ENCODE data around the gene SH2D2A.

Gene SH2D2A

DNA sequence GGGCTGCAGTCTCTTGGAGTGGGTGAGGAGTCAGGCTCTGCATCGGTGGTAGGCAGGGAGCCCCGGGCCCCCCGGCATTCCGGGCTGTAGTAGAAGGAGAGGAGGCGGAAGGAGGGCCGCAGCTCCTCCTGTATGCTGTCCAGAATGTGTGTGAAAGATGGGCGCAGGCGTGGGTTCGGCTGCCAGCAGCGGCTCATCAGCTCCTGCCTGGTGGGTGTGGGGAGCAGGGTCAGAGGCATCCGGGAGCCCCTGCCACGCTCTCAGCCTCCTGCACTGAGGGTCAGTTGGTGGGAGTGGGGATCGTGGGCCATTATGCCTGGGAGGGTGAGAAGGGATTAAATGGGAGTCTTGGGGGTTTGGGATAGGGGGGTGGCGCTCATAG lies 24.2 kb upstream of the SH2D2A start:
- H3K4me1 ChIP-seq (ENCODE audit: control insufficient read depth in 2 of 2, insufficient read depth in 2 of 2, low read length in 2 of 2) = no peaks in the 10 kb centered on the region
- H3K27ac ChIP-seq (ENCODE audit: low read depth in 2 of 2, low read length in 2 of 2) = no peak overlapping the region
- peaks cover 20 to 32% of the 10 kb centered on the region in 2 donors for H3K27me3 ChIP-seq (ENCODE audit: control insufficient read depth in 2 of 2, insufficient read depth in 2 of 2, low read length in 2 of 2)
- no peaks in the 10 kb centered on the region for H3K9me3 ChIP-seq (ENCODE audit: control insufficient read depth in 2 of 2, low read length in 2 of 2)
- H3K4me3 ChIP-seq (ENCODE audit: low read length in 2 of 2) = no peak overlapping the region
- H3K36me3 ChIP-seq (ENCODE audit: control insufficient read depth in 2 of 2, insufficient read depth in 2 of 2, low read length in 2 of 2) = no peaks in the 10 kb centered on the region
- no peak overlapping the region for H3K9ac ChIP-seq (ENCODE audit: low read depth in 1 of 2, low read length in 2 of 2)

GRCh38 chr1:156840186-156840897 lies 23.7 kb upstream of the SH2D2A start:
- Histone ChIP-seq H3K9me3 (ENCODE audit: control insufficient read depth in 2 of 2, low read length in 2 of 2) (no peaks in the 10 kb centered on the region), H3K36me3 (ENCODE audit: control insufficient read depth in 2 of 2, insufficient read depth in 2 of 2, low read length in 2 of 2) (no peaks in the 10 kb centered on the region), H3K4me1 (ENCODE audit: control insufficient read depth in 2 of 2, insufficient read depth in 2 of 2, low read length in 2 of 2) (no peaks in the 10 kb centered on the region), H3K4me3 (ENCODE audit: low read length in 2 of 2) (no peak overlapping the region), H3K27ac (ENCODE audit: low read depth in 2 of 2, low read length in 2 of 2) (no peak overlapping the region), H3K9ac (ENCODE audit: low read depth in 1 of 2, low read length in 2 of 2) (no peak overlapping the region), H3K27me3 (ENCODE audit: control insufficient read depth in 2 of 2, insufficient read depth in 2 of 2, low read length in 2 of 2) (peaks cover 20 to 36% of the 10 kb centered on the region in 2 donors)

DNA sequence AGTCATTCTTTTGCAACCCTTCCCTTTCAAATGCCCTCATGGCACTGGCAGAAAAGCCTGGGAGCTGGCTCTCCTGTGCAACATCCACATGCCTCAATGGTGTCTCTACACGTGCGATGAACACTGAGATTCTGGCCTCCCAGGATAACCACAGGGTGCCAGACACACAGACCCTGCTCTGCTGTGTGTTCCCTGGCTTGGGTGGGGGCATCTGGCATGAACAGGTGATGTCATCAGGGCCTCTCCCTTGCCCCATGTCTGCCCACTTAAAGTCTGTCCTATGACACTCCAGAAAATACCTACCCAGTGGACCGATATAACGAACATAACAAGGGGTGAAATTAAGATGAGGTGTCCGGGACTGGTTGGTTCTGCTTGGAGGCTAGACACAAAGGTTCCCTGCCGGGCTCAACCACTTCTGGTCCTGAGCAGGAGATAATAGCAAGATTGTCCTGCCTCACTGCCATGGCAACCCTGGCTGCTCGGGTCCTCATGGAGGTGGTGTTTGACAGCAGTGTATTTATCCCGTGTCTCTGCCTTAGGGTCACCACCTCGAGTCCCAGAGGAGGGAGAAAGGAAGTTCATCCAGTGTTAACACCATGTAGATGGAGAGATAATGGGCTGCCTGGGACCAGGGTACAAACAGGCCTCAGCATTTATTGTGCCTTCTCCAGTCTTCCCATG lies 22.9 kb upstream of the SH2D2A start:
- H3K4me3 ChIP-seq (ENCODE audit: low read length in 2 of 2) = no peak overlapping the region
- no peak overlapping the region for H3K27ac ChIP-seq (ENCODE audit: low read depth in 2 of 2, low read length in 2 of 2)
- H3K4me1 ChIP-seq (ENCODE audit: control insufficient read depth in 2 of 2, insufficient read depth in 2 of 2, low read length in 2 of 2) = no peaks in the 10 kb centered on the region
- no peak overlapping the region for H3K9ac ChIP-seq (ENCODE audit: low read depth in 1 of 2, low read length in 2 of 2)
- H3K36me3 ChIP-seq (ENCODE audit: control insufficient read depth in 2 of 2, insufficient read depth in 2 of 2, low read length in 2 of 2) = no peaks in the 10 kb centered on the region
- no peaks in the 10 kb centered on the region for H3K9me3 ChIP-seq (ENCODE audit: control insufficient read depth in 2 of 2, low read length in 2 of 2)
- peaks cover 16 to 33% of the 10 kb centered on the region in 2 donors for H3K27me3 ChIP-seq (ENCODE audit: control insufficient read depth in 2 of 2, insufficient read depth in 2 of 2, low read length in 2 of 2)

DNA sequence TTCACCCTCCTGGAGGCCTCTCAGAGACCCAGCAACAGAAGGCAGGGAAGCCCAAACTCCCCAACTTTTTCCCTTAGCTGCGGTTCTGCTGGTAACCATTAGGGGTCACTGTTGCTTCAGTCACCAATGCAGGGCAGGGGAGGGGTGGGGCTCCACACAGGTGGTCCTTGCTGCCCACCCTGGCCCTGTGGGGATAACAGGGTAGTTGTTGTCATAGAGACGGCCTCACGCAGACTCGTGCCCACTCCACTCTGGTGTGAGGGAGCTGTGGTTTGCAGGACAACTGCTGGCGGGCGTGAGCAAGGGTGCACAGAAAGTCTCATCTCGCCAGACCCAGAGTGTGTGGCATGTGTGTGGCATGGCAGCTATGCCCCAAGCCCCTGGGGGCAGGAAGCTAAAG lies 22.3 kb upstream of the SH2D2A start:
- Histone ChIP-seq H3K27me3 (ENCODE audit: control insufficient read depth in 2 of 2, insufficient read depth in 2 of 2, low read length in 2 of 2) (peaks cover 11 to 33% of the 10 kb centered on the region in 2 donors), H3K36me3 (ENCODE audit: control insufficient read depth in 2 of 2, insufficient read depth in 2 of 2, low read length in 2 of 2) (no peaks in the 10 kb centered on the region), H3K4me1 (ENCODE audit: control insufficient read depth in 2 of 2, insufficient read depth in 2 of 2, low read length in 2 of 2) (no peaks in the 10 kb centered on the region), H3K4me3 (ENCODE audit: low read length in 2 of 2) (no peak overlapping the region), H3K9me3 (ENCODE audit: control insufficient read depth in 2 of 2, low read length in 2 of 2) (no peaks in the 10 kb centered on the region), H3K9ac (ENCODE audit: low read depth in 1 of 2, low read length in 2 of 2) (no peak overlapping the region), H3K27ac (ENCODE audit: low read depth in 2 of 2, low read length in 2 of 2) (no peak overlapping the region)

- H3K27me3 ChIP-seq (ENCODE audit: control insufficient read depth in 2 of 2, insufficient read depth in 2 of 2, low read length in 2 of 2) = peaks cover 13 to 24% of the 10 kb centered on the region in 2 donors
- no peaks in the 10 kb centered on the region for H3K36me3 ChIP-seq (ENCODE audit: control insufficient read depth in 2 of 2, insufficient read depth in 2 of 2, low read length in 2 of 2)
These were observed 20.2 kb upstream of the SH2D2A start for GRCh38 chr1:156836892-156837291.

GRCh38 chr1:156836041-156836654 lies 19.5 kb upstream of the SH2D2A start:
- no peaks in the 10 kb centered on the region for H3K9me3 ChIP-seq (ENCODE audit: control insufficient read depth in 2 of 2, low read length in 2 of 2)
- no peak overlapping the region for H3K4me3 ChIP-seq (ENCODE audit: low read length in 2 of 2)
- no peak overlapping the region for H3K9ac ChIP-seq (ENCODE audit: low read depth in 1 of 2, low read length in 2 of 2)
- no peaks in the 10 kb centered on the region for H3K36me3 ChIP-seq (ENCODE audit: control insufficient read depth in 2 of 2, insufficient read depth in 2 of 2, low read length in 2 of 2)
- H3K27me3 ChIP-seq (ENCODE audit: control insufficient read depth in 2 of 2, insufficient read depth in 2 of 2, low read length in 2 of 2) = peaks cover 16 to 24% of the 10 kb centered on the region in 2 donors
- no peak overlapping the region for H3K27ac ChIP-seq (ENCODE audit: low read depth in 2 of 2, low read length in 2 of 2)
- no peaks in the 10 kb centered on the region for H3K4me1 ChIP-seq (ENCODE audit: control insufficient read depth in 2 of 2, insufficient read depth in 2 of 2, low read length in 2 of 2)

More at GRCh38 chr1:156836892-156837291, 20.2 kb upstream of the SH2D2A start:
- Histone ChIP-seq H3K27ac (ENCODE audit: low read depth in 2 of 2, low read length in 2 of 2) (no peak overlapping the region), H3K4me1 (ENCODE audit: control insufficient read depth in 2 of 2, insufficient read depth in 2 of 2, low read length in 2 of 2) (no peaks in the 10 kb centered on the region), H3K9me3 (ENCODE audit: control insufficient read depth in 2 of 2, low read length in 2 of 2) (no peaks in the 10 kb centered on the region), H3K4me3 (ENCODE audit: low read length in 2 of 2) (no peak overlapping the region), H3K9ac (ENCODE audit: low read depth in 1 of 2, low read length in 2 of 2) (no peak overlapping the region)

- H3K36me3 ChIP-seq (ENCODE audit: control insufficient read depth in 2 of 2, insufficient read depth in 2 of 2, low read length in 2 of 2) = no peaks in the 10 kb centered on the region
- no peaks in the 10 kb centered on the region for H3K4me1 ChIP-seq (ENCODE audit: control insufficient read depth in 2 of 2, insufficient read depth in 2 of 2, low read length in 2 of 2)
- H3K9ac ChIP-seq (ENCODE audit: low read depth in 1 of 2, low read length in 2 of 2) = no peak overlapping the region
- no peak overlapping the region for H3K4me3 ChIP-seq (ENCODE audit: low read length in 2 of 2)
- H3K27ac ChIP-seq (ENCODE audit: low read depth in 2 of 2, low read length in 2 of 2) = no peak overlapping the region
- no peaks in the 10 kb centered on the region for H3K9me3 ChIP-seq (ENCODE audit: control insufficient read depth in 2 of 2, low read length in 2 of 2)
- H3K27me3 ChIP-seq (ENCODE audit: control insufficient read depth in 2 of 2, insufficient read depth in 2 of 2, low read length in 2 of 2) = peaks cover 16 to 21% of the 10 kb centered on the region in 2 donors
These were observed 17.7 kb upstream of the SH2D2A start for GRCh38 chr1:156834322-156834721.

DNA sequence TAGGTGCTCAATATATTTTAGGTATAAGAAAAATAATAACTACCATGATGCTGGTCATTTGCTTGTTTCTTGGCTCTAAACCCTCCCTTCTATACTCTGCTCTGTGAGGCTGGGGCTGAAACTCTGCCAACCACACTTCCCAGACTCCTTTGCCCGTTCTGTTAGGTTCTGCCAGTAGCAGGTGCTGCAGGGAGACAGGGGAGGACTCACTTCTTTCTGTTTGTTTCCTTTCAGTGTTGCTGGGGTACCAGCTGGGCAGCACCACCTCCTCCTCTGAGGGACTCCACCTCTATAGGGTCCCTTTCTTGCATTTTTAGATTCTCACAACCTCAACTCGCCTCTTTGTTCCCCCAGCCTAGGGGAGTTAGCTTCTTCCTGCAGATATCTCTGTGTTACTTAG lies 17.0 kb upstream of the SH2D2A start:
- Histone ChIP-seq H3K27ac (ENCODE audit: low read depth in 2 of 2, low read length in 2 of 2) (no peak overlapping the region), H3K4me1 (ENCODE audit: control insufficient read depth in 2 of 2, insufficient read depth in 2 of 2, low read length in 2 of 2) (no peaks in the 10 kb centered on the region), H3K9ac (ENCODE audit: low read depth in 1 of 2, low read length in 2 of 2) (no peak overlapping the region), H3K27me3 (ENCODE audit: control insufficient read depth in 2 of 2, insufficient read depth in 2 of 2, low read length in 2 of 2) (peaks cover 14 to 17% of the 10 kb centered on the region in 2 donors), H3K4me3 (ENCODE audit: low read length in 2 of 2) (no peak overlapping the region), H3K36me3 (ENCODE audit: control insufficient read depth in 2 of 2, insufficient read depth in 2 of 2, low read length in 2 of 2) (no peaks in the 10 kb centered on the region), H3K9me3 (ENCODE audit: control insufficient read depth in 2 of 2, low read length in 2 of 2) (no peaks in the 10 kb centered on the region)

GRCh38 chr1:156832434-156832833 lies 15.8 kb upstream of the SH2D2A start:
- Histone ChIP-seq H3K27ac (ENCODE audit: low read depth in 2 of 2, low read length in 2 of 2) (no peak overlapping the region), H3K4me3 (ENCODE audit: low read length in 2 of 2) (no peak overlapping the region), H3K4me1 (ENCODE audit: control insufficient read depth in 2 of 2, insufficient read depth in 2 of 2, low read length in 2 of 2) (no peaks in the 10 kb centered on the region), H3K27me3 (ENCODE audit: control insufficient read depth in 2 of 2, insufficient read depth in 2 of 2, low read length in 2 of 2) (peaks cover 17 to 18% of the 10 kb centered on the region in 2 donors), H3K9me3 (ENCODE audit: control insufficient read depth in 2 of 2, low read length in 2 of 2) (no peaks in the 10 kb centered on the region), H3K36me3 (ENCODE audit: control insufficient read depth in 2 of 2, insufficient read depth in 2 of 2, low read length in 2 of 2) (no peaks in the 10 kb centered on the region), H3K9ac (ENCODE audit: low read depth in 1 of 2, low read length in 2 of 2) (no peak overlapping the region)

GRCh38 chr1:156828400-156829124 lies 11.9 kb upstream of the SH2D2A start:
- no peak overlapping the region for H3K9ac ChIP-seq (ENCODE audit: low read depth in 1 of 2, low read length in 2 of 2)
- H3K4me3 ChIP-seq (ENCODE audit: low read length in 2 of 2) = no peak overlapping the region
- H3K4me1 ChIP-seq (ENCODE audit: control insufficient read depth in 2 of 2, insufficient read depth in 2 of 2, low read length in 2 of 2) = no peaks in the 10 kb centered on the region
- H3K9me3 ChIP-seq (ENCODE audit: control insufficient read depth in 2 of 2, low read length in 2 of 2) = no peaks in the 10 kb centered on the region
- peaks cover 2 to 15% of the 10 kb centered on the region in 2 donors for H3K27me3 ChIP-seq (ENCODE audit: control insufficient read depth in 2 of 2, insufficient read depth in 2 of 2, low read length in 2 of 2)
- no peak overlapping the region for H3K27ac ChIP-seq (ENCODE audit: low read depth in 2 of 2, low read length in 2 of 2)
- no peaks in the 10 kb centered on the region for H3K36me3 ChIP-seq (ENCODE audit: control insufficient read depth in 2 of 2, insufficient read depth in 2 of 2, low read length in 2 of 2)
